GM12872 (cell line): Measurements from ENCODE around the gene INPP5J.

Experiments used
- TF ChIP-seq, protein P1 (sequence below): IDR thresholded peaks from 3 replicates; pipeline ENCODE4 v1.5.1; 2011; ENCODE audit warnings: low read depth, mild to moderate bottlenecking, low read length, moderate library complexity; ENCODE audit not compliant: insufficient read depth

INPP5J gene

DNA sequence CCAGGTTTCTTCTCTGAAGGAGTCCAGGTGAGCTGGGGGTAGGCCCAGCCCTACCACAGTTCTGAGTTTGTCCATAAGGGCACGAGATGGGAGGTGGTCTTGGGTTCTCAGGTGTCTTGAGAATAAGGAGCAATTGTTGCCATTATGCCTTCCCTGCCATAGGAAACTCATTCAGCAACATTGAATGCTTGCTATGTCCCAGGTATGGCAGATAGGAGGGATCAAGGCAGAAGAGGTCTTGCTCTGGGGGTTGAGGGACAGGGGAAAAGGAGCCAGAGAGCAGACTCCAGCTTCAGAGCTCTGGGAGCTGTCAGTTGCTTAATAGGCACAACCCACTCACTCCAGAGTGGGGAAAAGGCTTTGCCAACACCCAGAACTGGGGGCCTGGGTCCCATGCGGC lies 19.7 kb upstream of the INPP5J start:
- TF ChIP-seq, protein P1, sequence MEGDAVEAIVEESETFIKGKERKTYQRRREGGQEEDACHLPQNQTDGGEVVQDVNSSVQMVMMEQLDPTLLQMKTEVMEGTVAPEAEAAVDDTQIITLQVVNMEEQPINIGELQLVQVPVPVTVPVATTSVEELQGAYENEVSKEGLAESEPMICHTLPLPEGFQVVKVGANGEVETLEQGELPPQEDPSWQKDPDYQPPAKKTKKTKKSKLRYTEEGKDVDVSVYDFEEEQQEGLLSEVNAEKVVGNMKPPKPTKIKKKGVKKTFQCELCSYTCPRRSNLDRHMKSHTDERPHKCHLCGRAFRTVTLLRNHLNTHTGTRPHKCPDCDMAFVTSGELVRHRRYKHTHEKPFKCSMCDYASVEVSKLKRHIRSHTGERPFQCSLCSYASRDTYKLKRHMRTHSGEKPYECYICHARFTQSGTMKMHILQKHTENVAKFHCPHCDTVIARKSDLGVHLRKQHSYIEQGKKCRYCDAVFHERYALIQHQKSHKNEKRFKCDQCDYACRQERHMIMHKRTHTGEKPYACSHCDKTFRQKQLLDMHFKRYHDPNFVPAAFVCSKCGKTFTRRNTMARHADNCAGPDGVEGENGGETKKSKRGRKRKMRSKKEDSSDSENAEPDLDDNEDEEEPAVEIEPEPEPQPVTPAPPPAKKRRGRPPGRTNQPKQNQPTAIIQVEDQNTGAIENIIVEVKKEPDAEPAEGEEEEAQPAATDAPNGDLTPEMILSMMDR: no peak

DNA sequence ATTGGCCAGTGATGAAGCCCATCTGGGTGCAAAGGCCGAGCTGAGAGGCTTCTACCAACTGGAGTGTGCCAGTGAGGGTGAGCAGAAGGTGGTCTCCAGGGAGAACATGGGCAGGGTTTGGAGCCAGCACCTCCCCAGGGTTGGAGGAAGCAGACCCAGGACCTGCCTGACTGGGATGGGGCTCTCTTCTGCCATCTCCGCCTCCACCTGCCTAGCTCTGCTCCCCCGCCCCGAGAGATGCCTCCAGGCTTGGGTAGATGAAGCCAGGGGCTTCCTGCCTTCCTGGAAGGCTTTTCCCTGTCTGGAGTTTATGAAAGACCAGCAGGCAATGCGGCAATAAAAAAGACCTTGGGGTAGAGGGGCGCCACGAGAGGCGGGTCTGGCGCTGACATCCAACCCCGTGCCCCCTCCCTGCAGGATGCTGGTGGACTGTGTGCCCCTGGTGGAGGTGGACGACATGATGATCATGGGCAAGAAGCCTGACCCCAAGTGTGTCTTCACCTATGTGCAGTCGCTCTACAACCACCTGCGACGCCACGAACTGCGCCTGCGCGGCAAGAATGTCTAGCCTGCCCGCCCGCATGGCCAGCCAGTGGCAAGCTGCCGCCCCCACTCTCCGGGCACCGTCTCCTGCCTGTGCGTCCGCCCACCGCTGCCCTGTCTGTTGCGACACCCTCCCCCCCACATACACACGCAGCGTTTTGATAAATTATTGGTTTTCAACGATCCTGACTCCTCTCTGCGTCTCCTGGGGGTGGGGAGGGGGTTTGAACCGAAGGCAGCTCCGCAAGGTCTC lies 18.7 kb upstream of the INPP5J start:
- TF ChIP-seq, protein P1: no peak

DNA sequence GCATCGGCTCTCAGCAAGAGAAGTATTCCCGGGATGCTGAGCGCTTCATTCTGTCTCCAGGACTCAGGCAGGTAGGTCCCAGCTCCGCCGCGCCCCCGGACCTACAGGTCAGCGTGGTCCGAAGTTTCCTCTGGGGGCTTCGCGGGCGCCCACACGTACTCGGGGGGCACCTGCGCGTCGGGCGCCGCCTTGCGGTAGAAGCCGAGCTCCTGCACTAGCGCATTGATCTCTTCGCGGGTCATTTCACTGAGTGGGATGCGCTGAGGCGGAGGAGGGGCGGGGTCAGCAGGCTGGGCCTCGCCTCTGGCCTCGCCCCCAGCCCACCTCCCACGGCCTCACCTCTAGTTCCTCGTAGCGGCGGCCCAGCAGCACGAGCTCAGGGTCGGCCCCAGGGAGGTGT lies 17.9 kb upstream of the INPP5J start:
- TF ChIP-seq, protein P1: peak; percentile 47; the same call in 1 of the 3 replicates

DNA sequence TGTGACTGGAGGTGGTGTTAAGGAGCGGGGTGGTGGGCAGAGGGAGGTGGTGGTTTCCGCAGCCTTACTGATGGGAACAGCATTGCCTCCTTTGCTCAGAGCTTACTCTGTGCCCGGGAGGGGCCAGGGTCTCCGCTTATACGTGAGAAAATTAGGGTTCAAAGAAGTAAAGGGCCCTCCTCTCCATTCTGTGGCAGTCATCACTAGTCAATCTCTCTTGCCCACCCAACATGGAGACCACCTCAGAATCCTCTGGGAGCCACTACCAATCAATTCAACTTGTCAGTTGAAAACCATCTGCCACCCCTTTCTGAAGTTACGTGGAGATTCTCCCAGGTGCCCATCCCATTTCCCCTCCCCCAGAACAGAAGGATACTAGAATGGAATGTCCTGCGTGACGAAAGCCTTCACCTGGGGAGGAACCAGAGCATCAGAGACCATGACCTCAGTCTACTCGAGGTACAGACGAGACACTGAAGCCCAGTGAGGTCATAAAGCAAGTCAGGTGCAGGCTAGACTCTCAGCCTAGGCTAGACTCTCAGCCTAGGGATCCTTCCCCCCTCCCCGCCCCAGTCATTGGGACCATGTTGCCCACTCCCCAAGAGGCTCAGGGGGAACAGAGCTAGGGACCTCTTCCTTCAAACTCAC lies 17.4 kb upstream of the INPP5J start:
- TF ChIP-seq, protein P1: no peak

DNA sequence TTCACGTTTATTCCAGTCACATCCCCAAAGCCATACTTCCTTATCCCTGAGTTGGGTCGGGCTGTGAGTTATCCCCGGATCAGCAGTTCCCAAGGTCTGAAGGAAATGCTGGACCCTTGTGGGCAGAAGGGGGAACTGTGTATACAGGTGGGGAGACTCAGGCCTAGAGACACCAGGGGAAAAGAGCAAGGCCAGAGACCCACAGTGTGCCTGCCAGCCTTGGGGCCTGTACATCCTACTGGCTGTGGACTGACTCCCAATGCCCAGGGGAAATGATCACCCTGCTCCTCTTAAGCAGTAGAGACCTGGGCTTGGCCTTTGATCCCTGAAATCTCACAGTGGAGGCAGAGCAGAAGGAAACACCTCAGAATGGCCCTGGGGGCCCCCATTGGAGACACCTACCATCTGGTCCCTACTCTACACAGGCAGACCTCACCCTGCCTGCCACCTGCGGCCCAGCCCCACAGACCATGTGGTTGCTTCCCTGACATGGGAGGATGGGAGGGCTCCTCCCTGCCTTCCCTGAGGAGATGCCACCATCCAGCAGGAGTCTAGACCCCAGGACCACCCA lies 16.7 kb upstream of the INPP5J start:
- TF ChIP-seq, protein P1: no peak

DNA sequence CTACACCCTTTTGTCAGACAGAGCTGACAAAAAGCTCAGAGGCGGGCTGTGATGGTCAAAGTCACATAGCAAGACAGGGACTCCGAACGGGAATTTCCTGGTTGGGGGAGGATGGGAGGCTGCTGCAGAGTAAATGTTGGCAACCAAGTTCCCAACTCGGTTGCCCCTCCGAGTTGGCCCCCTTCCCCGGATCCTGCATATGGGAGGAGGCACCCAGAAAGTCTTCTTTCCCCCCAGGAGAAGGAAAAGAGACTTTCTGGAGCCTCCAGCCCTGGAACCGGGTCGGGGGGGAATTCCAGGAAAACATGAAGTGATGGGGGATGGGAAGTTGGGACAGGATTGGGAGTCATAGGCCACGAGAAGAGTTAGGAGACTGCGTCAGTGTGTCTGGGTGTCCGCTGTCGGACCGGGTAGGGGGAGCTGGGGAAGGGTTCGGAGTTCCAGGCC lies 16.0 kb upstream of the INPP5J start:
- TF ChIP-seq, protein P1: no peak

DNA sequence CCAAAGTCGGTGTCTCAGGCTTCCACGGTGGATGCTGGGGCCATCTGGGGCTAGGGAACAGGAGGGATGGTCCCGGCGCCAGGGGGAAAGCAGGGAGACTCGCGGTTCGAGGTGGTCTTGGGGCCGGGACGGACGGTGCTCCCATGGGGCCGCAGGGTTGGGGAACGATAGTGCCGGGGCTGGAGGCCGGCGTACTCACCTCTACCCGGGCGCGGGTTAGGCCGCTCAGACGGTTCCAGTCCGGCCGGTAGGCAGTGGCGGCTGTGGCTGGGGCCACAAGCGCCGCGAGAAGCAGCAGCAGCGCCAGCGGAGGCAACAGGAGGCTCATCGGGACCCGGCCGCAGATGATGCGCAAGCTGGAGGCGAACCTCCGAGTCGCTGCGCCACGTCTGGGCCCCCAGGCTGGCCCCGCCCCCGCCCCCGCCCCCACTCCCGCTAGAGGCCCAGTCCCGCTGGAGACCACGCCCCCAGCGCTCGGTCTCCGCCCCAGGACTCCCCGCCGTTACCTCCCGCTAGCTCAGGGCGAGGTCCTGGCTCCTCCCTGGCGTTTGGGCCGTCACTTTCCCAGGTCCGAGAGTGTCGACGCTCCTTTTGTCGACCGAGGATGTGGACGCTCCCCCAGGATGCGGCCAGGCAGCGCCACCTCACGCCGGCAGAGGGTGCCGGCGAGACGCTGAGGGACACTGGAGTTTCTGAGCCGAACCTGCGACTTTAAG lies 15.4 kb upstream of the INPP5J start, which contains the start of gene SELENOM:
TSS of gene SELENOM (minus strand) at position 391 of the 716 bp plus-strand sequence. CDS start at position 328, 63 bp downstream.
- TF ChIP-seq, protein P1: peak; percentile 82
